Measurements from ENCODE around the gene IGFBPL1. TPM values are rescaled to one million over a fixed set of nuclear protein-coding genes. Genes with fewer than 3 reads are reported as not detected.

Gene IGFBPL1
- total RNA-seq, 4 donors from 2014 or later, result not detected

DNA sequence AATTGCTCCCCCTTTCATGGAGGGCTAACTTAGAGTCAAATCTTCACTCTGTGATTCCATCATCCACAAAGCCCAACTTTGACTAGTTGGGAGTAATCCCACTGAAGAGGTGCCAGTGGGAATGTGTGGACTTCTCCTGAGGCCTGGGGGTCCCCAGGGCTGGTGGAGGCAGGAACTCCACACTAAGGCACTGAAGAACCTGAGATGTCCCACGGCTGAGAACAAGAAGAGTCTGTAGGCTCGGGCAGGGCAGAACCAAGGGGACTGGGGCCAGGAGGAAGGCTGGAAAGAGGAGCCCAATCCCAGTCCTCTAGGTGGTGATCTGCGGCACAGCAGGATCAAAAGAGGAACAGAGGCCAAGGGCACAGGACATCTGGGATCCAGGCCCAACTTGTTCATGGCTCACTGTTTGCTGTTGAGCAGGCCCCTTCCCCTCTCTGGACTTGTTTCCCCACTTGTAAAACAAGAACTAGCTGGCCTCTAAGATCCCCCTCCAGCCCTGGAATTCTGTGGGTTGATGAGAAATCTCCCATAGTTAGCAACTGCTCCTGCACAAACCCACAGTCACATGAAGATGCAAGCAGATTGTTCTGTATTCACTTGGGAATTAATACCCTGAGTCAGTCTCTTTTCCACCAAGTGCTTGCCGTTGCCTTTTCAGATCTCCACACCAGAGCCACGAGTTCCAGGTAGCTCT lies 64.4 kb downstream of the IGFBPL1 start:
- H3K9me3 ChIP-seq, result no peaks in the 10 kb centered on the region
- no peaks in the 10 kb centered on the region for H3K27me3 ChIP-seq
- H3K4me3 ChIP-seq, result no peak overlapping the region
- peak; percentile 32 to 49 for DNase-seq (ENCODE audit: low spot score in 2 of 2)
- no peak overlapping the region for H3K27ac ChIP-seq
- no peak for TF ChIP-seq POLR2A (IDR thresholded peaks at IDR 0.05)
- 60% methylated on average over 5 of the region's 5 CpGs for WGBS
- H3K4me1 ChIP-seq, result peaks cover 3% of the 10 kb centered on the region
- H3K36me3 ChIP-seq, result no peaks in the 10 kb centered on the region

DNA sequence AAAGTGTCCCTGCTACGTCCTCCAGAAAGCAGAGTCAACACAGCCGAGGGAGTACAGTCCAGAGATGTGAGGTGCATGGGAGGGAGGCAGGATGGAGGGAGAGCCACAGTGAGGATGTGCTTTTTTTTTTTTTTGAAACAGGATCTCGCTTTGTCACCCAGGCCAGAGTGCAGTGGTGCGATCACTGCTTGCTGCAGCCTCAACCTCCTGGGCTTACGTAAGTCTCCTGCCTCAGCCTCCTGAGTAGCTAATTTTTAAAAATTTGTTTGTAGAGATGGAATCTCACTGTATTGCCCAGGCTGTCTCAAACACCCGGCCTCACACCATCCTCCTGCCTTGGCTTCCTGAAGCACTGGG lies 65.0 kb downstream of the IGFBPL1 start:
- WGBS, result 94% methylated on average over 6 of the region's 6 CpGs
- TF ChIP-seq POLR2A (IDR thresholded peaks at IDR 0.05) (no peak), CTCF (IDR thresholded peaks at IDR 0.05) (no peak), POLR2AphosphoS5 (IDR thresholded peaks at IDR 0.05) (no peak), EP300 (IDR thresholded peaks at IDR 0.05) (no peak)
- peaks cover 3% of the 10 kb centered on the region for H3K4me1 ChIP-seq
- H3K9me3 ChIP-seq, result no peaks in the 10 kb centered on the region
- DNase-seq (ENCODE audit: low spot score in 2 of 2), result no peak
- H3K27me3 ChIP-seq, result no peaks in the 10 kb centered on the region
- H3K27ac ChIP-seq, result no peak overlapping the region
- H3K4me3 ChIP-seq, result no peak overlapping the region
- no peaks in the 10 kb centered on the region for H3K36me3 ChIP-seq

DNA sequence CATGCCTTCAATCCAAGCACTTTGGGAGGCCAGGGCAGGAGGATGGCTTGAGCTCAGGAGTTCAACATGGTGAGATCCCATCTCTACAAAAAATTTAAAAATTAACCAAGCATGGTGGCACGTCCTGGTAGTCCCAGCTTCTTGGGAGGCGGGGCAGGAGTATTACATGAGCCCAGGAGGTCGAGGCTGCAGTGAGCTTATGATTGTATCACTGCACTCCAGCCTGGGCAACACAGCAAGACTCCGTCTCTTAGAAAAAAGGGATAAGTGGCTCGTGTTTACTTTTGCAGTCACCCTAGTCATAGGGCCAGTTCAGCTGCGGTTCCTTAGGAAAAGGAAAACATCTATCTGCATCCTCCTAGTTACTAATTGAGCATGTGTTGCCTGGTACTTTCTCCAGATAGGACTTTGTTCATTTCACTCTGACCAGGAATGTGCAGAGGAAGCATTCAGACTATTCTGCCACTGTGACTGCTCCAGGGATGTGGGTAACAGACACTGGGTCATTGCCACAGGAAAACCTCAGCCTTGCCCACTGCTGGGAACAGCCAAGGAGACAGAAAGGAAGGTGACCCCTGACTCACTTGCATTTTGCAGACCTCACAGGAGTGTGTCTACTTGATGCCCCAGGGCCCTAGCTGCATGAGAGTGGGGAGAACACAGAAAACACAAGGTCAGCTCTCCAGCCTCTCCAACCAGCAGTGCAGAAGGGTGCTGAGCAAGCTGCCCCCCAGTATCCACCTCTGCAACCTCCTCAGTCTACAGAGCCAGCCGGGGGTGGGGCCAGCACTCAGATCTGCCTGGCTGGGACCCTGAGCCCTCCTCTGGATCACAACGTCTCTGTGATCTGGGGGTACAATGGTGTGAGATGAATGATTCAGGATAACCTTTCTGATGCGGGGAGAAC lies 65.6 kb downstream of the IGFBPL1 start:
- no peaks in the 10 kb centered on the region for H3K9me3 ChIP-seq
- no peak overlapping the region for H3K4me3 ChIP-seq
- H3K4me1 ChIP-seq, result peaks cover 3% of the 10 kb centered on the region
- H3K27ac ChIP-seq, result no peak overlapping the region
- peak; percentile 34 to 66 for DNase-seq (ENCODE audit: low spot score in 2 of 2)
- 94% methylated on average over 7 of the region's 9 CpGs for WGBS
- H3K27me3 ChIP-seq, result no peaks in the 10 kb centered on the region
- no peaks in the 10 kb centered on the region for H3K36me3 ChIP-seq
- TF ChIP-seq EP300 (IDR thresholded peaks at IDR 0.05) (no peak), POLR2A (IDR thresholded peaks at IDR 0.05) (no peak), POLR2AphosphoS5 (IDR thresholded peaks at IDR 0.05) (no peak), CTCF (IDR thresholded peaks at IDR 0.05) (no peak)

DNA sequence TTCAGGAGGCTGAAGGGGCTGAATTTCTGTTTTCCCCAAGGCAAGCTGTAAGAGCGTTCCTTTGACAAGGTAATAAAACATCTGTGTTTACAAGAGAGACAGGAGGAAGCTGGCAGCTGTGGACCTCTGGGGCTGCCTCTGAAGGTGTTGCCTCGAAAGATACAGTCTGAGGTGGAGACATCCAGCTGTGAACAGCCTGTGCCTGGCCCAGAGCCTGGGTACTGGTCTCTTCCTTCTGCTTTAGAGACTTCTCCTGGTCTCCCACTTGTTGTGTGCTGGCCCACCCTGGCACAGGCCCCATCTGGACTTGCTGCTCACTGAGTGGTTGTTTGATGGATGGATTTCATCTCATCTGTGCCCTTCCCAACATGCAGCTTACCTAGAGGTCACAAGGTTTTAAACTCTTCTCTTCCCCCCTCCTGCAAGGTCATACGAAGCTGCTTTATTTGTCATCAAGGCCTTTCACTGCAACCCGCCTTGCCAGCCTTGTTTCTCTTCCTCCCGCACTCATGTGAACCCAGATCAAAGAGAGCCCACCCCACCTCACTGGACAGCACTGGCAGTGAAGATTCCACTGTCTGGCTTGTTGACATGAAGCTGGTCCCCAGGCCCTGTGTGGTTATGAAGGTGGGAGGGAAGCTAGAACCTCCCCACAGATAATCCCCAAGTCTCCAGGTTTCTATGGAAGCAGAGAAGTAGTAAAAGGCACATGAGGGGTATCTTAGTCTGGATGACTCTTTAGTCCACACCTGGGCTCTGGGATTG lies 66.7 kb downstream of the IGFBPL1 start:
- peak; percentile 32 to 44 for DNase-seq (ENCODE audit: low spot score in 2 of 2)
- H3K27me3 ChIP-seq, result peaks cover 3% of the 10 kb centered on the region
- no peak overlapping the region for H3K27ac ChIP-seq
- no peaks in the 10 kb centered on the region for H3K4me1 ChIP-seq
- no peaks in the 10 kb centered on the region for H3K9me3 ChIP-seq
- no peak overlapping the region for H3K4me3 ChIP-seq
- no peak for TF ChIP-seq EP300 (IDR thresholded peaks at IDR 0.05)
- TF ChIP-seq POLR2AphosphoS5 (IDR thresholded peaks at IDR 0.05), result no peak
- 73% methylated on average over 5 of the region's 5 CpGs for WGBS
- no peaks in the 10 kb centered on the region for H3K36me3 ChIP-seq

DNA sequence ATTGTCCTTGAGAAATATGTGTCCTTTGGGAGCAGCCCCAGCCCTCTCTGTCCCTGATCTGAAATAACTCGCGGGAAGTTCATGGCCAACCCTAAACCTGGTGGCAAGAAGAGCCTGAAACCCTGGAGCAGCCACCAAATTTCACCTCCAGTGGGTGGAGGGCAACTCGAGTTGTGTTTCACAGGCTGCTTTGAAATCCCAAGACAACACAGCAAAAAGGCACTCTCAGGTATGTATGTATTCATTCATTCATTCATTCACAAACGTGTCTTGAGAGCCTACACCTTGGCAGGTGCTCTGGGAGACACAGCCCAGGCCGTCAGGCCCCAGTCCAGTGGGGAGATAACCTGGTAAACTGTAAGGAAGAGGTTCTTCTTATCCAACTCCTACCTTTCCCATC lies 67.4 kb downstream of the IGFBPL1 start:
- H3K4me1 ChIP-seq, result no peaks in the 10 kb centered on the region
- whole genome bisulfite sequencing, result 82% methylated on average over 5 of the region's 5 CpGs
- DNase-seq (ENCODE audit: low spot score in 2 of 2), result peak; percentile 19 to 57

More for the DNA sequence above, 67.4 kb downstream of the IGFBPL1 start:
- TF ChIP-seq POLR2A (IDR thresholded peaks at IDR 0.05) (no peak), POLR2AphosphoS5 (IDR thresholded peaks at IDR 0.05) (no peak), CTCF (IDR thresholded peaks at IDR 0.05) (no peak), EP300 (IDR thresholded peaks at IDR 0.05) (no peak)
- Histone ChIP-seq H3K4me3 (no peak overlapping the region), H3K36me3 (no peaks in the 10 kb centered on the region), H3K27me3 (peaks cover 3% of the 10 kb centered on the region), H3K27ac (no peak overlapping the region), H3K9me3 (no peaks in the 10 kb centered on the region)

Other genes starting within 250 kb of the IGFBPL1 start
- gene ALDH1B1, start 31.8 kb downstream of the IGFBPL1 start, total RNA-seq, result 1 to 10 TPM; 2.2 to 4.3 (median 3.4) TPM
- 10 to 100 TPM in 1 of 4 donors, 1 to 10 TPM in 3; 3.1 to 39.0 (median 3.9) TPM for gene ANKRD18A, start 196.1 kb upstream of the IGFBPL1 start, total RNA-seq

All from suprapubic skin (tissue), 4 donors.